Mesothelial cell of epicardium (in vitro differentiated cells): Measurements from ENCODE around the gene PLPPR3. TPM values are rescaled to one million over a fixed set of nuclear protein-coding genes. Genes with fewer than 3 reads are reported as not detected.

Source experiments
- DNase-seq, 2 experiments: peaks; one replicate each; pipeline ENCODE4 v3.0.0; 2021; ENCODE audit warnings: low spot score in 2 of 2; ENCODE audit not compliant: unreplicated experiment in 2 of 2
- H3K27ac Mint-ChIP-seq: 2 replicates; pipeline ENCODE4 v1.8.0; 2021; ENCODE audit warnings: mixed read lengths
- H3K27me3 Mint-ChIP-seq: 2 replicates; pipeline ENCODE4 v1.8.0; 2021; ENCODE audit warnings: low read depth, mixed read lengths
- H3K36me3 Mint-ChIP-seq: 2 replicates; pipeline ENCODE4 v1.8.0; 2021; ENCODE audit warnings: mixed read lengths
- H3K4me1 Mint-ChIP-seq: 2 replicates; pipeline ENCODE4 v1.8.0; 2021; ENCODE audit warnings: mixed read lengths
- H3K4me3 Mint-ChIP-seq: 2 replicates; pipeline ENCODE4 v1.8.0; 2021; ENCODE audit warnings: mild to moderate bottlenecking, moderate library complexity, mixed read lengths
- H3K9me3 Mint-ChIP-seq: 2 replicates; pipeline ENCODE4 v1.8.0; 2021; ENCODE audit warnings: mixed read lengths
- CTCF ChIP-seq: fragments of 200-600 bp; sonication (generic); IDR thresholded peaks from one replicate; pipeline ENCODE4 v1.5.0; 2021; ENCODE audit warnings: antibody characterized with exemption; ENCODE audit not compliant: unreplicated experiment
- total RNA-seq: library from RNA; stranded (reverse); gene quantifications from 3 replicates; pipeline ENCODE4 v1.2.1, GENCODE V29; 2021

Gene PLPPR3
- total RNA-seq, 1 donor from 2014 or later = 152 TPM

GRCh38 chr19:811506-812048, 10.2 kb downstream of the PLPPR3 start:
- H3K27me3 Mint-ChIP-seq = no peaks in the 10 kb centered on the region
- H3K4me3 Mint-ChIP-seq = no peak overlapping the region
- H3K4me1 Mint-ChIP-seq = peaks cover 8% of the 10 kb centered on the region
- H3K9me3 Mint-ChIP-seq = no peaks in the 10 kb centered on the region
- H3K27ac Mint-ChIP-seq = peak overlapping the region; percentile 59
- DNase-seq = no peak
- no peak for TF ChIP-seq CTCF
- peaks cover 29% of the 10 kb centered on the region for H3K36me3 Mint-ChIP-seq

- Mint-ChIP-seq H3K4me3 (no peak overlapping the region), H3K36me3 (peaks cover 24% of the 10 kb centered on the region)
Observed at GRCh38 chr19:810883-811489, 10.8 kb downstream of the PLPPR3 start.

GRCh38 chr19:810077-810855, 11.5 kb downstream of the PLPPR3 start:
- Mint-ChIP-seq H3K27me3 (no peaks in the 10 kb centered on the region), H3K27ac (peak overlapping the region; percentile 56), H3K4me1 (peaks cover 8% of the 10 kb centered on the region), H3K4me3 (no peak overlapping the region), H3K36me3 (peaks cover 21% of the 10 kb centered on the region), H3K9me3 (no peaks in the 10 kb centered on the region)
- DNase-seq = no peak
- TF ChIP-seq CTCF = no peak

More at GRCh38 chr19:810883-811489, 10.8 kb downstream of the PLPPR3 start:
- peak overlapping the region; percentile 56 for H3K27ac Mint-ChIP-seq
- no peak for DNase-seq
- H3K9me3 Mint-ChIP-seq = no peaks in the 10 kb centered on the region
- peaks cover 8% of the 10 kb centered on the region for H3K4me1 Mint-ChIP-seq
- no peaks in the 10 kb centered on the region for H3K27me3 Mint-ChIP-seq
- TF ChIP-seq CTCF = no peak

DNA sequence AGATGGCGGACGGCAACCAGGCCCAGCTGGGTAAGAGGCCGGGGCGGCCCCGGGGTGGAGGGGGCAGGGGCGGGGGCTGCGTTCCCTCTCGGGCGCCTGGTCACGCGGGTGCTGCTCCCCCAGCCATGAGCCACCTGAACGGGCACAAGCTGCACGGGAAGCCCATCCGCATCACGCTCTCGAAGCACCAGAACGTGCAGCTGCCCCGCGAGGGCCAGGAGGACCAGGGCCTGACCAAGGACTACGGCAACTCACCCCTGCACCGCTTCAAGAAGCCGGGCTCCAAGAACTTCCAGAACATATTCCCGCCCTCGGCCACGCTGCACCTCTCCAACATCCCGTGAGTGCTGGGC, 13.4 kb downstream of the PLPPR3 start:
- H3K9me3 Mint-ChIP-seq = no peaks in the 10 kb centered on the region
- H3K27ac Mint-ChIP-seq = no peak overlapping the region
- no peaks in the 10 kb centered on the region for H3K27me3 Mint-ChIP-seq
- no peak overlapping the region for H3K4me3 Mint-ChIP-seq
- peaks cover 13% of the 10 kb centered on the region for H3K4me1 Mint-ChIP-seq
- no peak for TF ChIP-seq CTCF
- peaks cover 19% of the 10 kb centered on the region for H3K36me3 Mint-ChIP-seq
- no peak for DNase-seq

DNA sequence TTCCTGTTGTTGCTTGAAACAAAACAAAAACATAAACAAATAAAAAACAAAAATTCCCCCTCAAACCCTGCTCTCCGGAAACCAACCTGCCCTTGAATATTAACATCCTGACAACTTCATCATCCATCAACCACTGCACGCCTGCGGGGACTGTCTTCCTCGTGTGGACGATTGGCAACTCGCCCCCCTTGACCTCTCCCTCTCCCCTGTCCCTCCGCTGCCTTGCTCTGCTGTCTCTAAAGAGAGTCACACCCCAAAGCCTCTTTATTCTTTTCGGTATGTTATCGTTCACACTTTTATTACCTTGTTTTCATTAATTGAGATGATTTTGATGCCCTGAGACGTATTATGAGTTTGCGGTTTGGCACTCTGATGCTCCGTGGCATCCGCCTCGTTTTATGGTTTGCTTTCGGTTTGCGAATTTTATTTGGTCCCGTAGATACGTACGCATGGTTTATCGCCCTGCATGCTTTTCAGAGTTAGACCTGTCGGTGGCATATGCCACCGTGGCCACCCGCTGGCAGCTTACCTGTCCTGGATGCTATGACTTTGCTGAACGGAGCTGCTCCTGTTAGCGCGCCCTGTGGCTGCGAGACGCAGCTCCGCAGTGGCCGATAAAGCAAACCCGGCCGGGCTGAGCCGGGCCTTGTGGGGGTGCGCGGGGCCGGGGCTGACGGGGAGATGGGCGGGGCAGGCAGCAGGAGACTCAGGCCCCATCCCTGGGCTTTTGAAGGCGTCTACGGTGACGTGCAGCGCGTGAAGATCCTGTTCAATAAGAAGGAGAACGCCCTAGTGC, 13.9 kb downstream of the PLPPR3 start:
- Mint-ChIP-seq H3K4me3 (no peak overlapping the region), H3K4me1 (peaks cover 17% of the 10 kb centered on the region), H3K36me3 (peaks cover 19% of the 10 kb centered on the region), H3K9me3 (no peaks in the 10 kb centered on the region), H3K27ac (peak overlapping the region; percentile 85), H3K27me3 (no peaks in the 10 kb centered on the region)
- DNase-seq = no peak
- no peak for TF ChIP-seq CTCF
